Peyer's patch (tissue), 4 donors: ENCODE measurements around the gene OSBPL10.

Source experiments
- CTCF ChIP-seq, 6 experiments: fragments of 450-650 bp in 4 of 6; fragments of 200-600 bp in 2 of 6; sonication (generic) in 1 of 6; IDR thresholded peaks; one replicate each; pipeline ENCODE4 v1.5.1; 2017 to 2019; ENCODE audit warnings: antibody characterized with exemption in 6 of 6, mild to moderate bottlenecking in 3 of 6, moderate library complexity in 1 of 6
- POLR2A ChIP-seq, 2 donors: fragments of 450-650 bp; IDR thresholded peaks; one replicate each; pipeline ENCODE4 v1.5.1; 2017; ENCODE audit warnings: antibody characterized with exemption in 2 of 2, mild to moderate bottlenecking in 2 of 2, moderate library complexity in 2 of 2

- TF ChIP-seq POLR2A (IDR thresholded peaks at IDR 0.05) (no peak), CTCF (IDR thresholded peaks at IDR 0.05) (no peak)
Observed at GRCh38 chr3:31953091-31953490, 28.0 kb downstream of the OSBPL10 start.
